ENCODE measurements around the gene AKR1B1.

AKR1B1 gene

GRCh38 chr7:134443396-134444070 is 15.4 kb downstream of the AKR1B1 start:
- DNase-seq, result no peak

GRCh38 chr7:134442441-134443220 is 16.3 kb downstream of the AKR1B1 start:
- no peak for DNase-seq

DNA sequence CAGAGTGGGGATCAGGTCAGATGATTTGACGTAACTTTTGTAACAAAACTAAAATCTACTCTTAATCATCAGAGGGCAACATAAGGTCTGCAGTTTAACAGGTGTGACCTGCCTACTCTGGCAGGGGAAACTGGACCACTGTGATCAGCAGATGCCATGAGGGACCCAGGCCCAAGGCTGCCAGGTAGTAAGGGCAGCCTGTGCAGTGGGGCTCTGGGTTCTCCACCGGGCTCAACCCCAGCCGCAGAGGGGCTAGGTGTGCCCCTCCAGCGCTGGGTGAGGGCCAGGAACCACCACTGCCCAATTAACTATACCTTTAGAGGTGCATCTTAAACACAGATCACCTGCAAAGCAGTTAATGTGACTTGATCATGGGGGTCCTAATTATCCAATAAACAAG is 17.6 kb downstream of the AKR1B1 start:
- no peak for DNase-seq

GRCh38 chr7:134440476-134440875 is 18.4 kb downstream of the AKR1B1 start:
- DNase-seq, result no peak

DNA sequence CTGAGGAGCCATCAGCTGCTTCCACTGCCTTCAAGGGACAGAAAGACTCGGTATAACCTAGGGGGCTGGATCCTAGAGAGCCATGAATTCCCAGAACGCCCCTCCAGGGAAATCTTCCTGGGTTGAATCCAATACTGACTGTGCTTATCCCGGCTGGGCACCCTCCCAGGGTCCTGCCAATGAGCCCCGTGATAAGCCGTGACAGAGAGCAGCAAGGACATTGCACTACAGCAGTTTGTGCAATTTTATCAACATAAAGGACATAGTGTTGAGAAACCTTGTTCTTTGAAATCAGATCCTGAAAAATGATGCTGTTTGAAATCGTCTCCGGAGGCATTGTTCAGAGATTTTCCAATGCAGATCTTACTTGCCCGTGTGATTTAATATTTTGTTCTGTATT is 18.8 kb downstream of the AKR1B1 start:
- DNase-seq, result no peak

GRCh38 chr7:134438946-134439345 is 20.0 kb downstream of the AKR1B1 start:
- DNase-seq, result no peak

DNA sequence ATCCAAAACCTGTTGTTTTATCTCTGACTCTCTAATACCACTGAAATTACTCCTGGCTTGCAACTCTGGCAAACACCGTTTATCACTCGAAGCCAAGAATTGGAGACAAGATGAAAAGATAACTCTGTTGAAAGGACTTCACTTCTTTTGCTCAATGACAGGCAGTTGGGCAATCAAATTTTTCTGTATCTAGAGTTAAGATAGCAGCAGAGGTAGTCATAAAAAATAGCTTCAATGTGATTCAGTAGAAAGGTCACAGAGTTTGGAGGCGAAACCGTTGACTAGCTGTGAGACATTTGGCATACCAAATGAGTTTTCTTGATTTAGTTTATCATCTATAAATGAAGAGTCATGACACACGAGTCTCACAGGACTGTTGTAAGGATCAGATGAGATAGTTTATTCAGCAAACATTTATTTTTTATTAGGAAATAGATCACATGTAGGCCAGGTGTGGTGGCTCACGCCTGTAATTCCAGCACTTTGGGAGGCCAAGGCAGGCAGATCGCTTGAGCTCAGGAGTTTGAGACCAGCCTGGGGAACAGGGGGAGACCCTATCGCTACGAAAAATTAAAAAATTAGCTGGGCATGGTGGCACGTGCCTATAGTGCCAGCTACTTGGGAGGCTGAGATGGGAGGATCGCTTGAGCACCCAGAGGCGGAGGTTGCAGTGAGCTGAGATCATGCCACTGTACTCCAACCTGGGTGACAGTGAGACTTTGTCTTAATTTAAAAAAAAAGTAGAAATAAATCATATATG is 23.6 kb downstream of the AKR1B1 start:
- no peak for DNase-seq

DNA sequence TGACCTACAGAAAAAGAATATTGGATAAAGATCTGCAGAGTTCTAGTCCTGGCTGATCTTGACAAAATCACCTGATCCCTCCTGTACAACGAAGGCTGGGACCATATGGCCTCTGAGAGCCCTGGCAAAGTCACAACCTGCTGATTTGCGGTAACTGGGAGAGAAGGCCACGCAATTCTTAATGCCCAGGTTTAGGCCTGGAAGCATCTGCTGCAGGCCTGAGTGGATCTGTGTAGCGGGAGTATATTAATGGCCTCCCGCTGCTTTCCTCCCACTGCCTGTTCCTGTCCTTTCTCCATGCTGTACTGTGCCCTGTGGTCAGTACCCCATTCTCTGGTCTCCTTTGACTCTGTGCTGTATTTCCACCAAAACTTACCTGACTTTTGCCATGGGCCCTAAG is 24.2 kb downstream of the AKR1B1 start:
- no peak for DNase-seq

DNA sequence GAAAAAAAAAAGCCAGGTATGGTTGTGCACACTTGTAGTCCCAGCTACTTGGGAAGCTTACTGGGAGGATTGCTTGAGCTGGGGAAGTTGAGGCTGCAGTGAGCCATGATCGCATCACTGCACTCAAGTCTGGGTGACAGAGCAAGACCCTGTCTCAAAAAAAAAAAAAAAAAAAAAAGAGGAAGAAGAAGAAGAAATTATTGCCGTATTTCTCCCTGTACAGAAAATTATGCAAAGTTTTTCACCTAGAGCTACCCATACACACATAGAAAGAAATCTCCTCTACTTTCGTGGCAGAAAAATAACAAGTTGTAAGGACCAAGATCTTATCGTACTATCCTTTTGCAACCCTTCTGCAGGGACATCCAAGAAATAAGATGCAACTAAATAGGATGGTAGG is 25.5 kb downstream of the AKR1B1 start:
- DNase-seq, result no peak

DNA sequence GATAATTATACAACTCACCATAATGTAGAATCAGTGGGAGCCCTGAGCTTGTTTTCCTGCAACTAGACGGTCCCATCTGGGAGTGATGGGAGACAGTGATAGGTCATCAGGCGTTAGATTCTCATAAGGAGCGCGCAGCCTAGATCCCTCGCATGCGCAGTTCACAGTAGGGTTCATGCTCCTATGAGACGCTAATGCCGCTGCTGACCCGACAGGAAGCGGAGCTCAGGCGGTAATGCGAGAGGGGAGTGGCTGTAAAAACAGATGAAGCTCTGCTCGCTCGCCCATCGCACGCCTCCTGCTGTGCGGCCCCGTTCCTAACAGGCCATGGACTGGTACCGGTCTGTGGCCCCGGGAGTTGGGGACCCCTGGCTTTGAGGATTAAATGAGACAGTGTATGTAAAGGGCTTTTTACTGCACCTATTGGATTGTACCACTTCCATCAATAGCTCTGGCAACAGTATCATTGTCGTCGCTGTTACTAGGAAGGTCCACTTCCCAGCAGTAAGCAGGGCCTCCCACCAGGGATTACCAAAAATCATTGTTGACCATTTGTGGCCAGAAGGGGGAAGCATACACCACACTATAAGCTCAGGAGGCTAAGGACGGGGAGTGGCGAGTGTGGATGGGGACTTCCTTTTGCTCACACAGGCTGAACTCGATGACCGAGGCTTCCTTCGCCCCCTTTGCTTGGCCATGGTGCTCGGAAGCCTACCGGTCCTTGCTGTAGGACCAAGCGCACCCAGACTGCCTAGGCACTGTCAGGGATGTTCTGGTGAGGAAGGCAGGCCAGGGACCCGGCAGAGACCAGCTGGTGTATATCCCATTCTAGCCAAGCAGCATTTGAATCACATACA is 26.4 kb downstream of the AKR1B1 start:
- peak; percentile 52 for DNase-seq

DNA sequence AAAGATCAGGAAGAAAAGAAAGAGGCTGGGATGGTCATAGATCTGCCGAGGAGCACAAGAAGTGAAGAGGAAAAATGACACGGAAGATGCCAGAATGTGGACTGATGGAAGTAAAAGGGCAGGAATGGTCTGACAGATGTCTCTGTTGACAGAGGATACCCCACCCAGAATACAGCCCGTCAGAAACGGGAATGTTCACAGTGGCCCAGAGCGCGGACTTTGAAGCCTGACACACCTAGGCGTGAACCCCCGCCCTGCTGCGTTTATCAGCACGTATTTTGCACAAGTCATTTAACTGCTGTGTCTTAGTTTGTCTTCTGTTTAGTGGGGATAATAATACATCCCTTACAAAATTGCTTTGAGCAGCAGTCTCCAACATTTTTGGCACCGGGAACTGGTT is 27.1 kb downstream of the AKR1B1 start:
- DNase-seq, result no peak

DNA sequence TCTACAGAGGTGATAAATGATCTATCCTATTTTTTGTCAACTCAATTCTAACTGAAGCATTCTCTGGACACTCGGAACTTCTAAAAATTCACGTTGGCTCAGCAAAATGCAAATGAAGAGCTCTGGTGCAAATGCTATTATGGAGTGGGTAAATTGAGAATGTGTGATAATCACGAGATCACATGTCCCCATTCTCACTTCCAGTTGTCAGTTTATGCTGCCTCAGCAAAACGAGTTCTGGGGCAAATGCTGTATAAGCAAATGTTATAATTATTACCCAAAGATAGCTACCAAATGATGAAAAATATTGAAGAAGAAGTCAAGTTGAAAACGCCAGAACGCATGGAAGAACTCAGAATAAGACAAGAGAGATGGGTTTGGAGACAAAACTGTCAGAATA is 29.4 kb downstream of the AKR1B1 start:
- no peak for DNase-seq

DNA sequence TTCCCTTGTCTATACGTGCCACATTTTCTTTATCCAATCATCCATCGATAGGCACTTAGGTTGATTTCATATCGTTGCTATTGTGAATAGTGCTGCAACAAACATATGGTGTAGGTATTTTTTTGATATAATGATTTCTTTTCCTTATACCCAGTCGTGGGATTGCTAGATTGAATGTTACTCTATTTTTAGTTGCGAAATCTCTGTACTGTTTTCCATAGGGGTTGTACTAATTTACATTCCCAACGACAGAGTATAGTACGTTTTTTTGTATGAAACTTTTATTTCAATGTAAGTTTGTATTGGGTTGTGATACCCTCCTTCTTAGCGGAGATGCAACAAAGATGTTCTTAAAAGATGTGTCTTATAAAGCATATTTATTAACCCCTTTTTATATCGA is 30.0 kb downstream of the AKR1B1 start:
- DNase-seq, result no peak

GRCh38 chr7:134427896-134428295 is 31.0 kb downstream of the AKR1B1 start:
- no peak for DNase-seq

DNA sequence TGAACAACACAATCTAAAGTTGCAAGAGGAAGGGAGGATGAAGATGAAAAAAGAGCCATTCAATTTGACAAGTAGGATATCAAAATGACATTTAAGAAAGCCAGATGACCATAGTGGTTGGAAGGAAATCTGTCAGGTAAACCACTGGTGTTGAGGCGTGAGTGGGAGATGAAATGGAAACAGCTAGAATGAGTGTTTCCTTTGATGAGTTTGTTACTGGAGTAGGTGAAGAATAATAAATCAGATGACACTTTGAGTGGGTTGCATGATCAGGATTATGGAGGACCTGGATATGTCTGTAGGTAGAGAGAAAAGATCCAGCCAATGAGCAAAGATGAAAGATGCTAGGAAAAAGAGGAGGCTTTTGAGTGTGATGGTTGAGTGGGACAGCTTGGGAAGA is 33.1 kb downstream of the AKR1B1 start:
- no peak for DNase-seq

GRCh38 chr7:134422638-134423037 is 36.3 kb downstream of the AKR1B1 start:
- DNase-seq, result no peak

DNA sequence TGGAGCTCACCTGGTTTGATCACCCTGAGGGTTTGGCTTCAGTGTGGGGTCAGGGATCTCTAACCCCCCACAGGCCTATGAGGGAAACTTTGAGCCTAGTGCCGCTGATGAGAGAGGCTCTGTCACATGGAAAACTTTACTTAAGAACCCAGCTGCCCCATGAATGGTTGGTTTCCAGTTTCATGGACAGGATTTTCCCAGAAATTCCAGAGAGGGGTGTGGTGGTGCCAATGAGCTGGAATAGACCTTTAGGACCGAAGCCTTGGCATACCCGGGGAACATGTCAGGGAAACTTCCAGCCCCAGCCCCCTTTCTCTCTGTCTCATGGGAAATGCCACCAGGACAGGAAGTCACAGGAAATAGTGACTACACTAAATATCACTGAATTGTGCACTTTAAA is 36.9 kb downstream of the AKR1B1 start:
- no peak for DNase-seq

GRCh38 chr7:134420424-134421125 is 38.3 kb downstream of the AKR1B1 start:
- no peak for DNase-seq

- DNase-seq, result no peak
These were observed 39.0 kb downstream of the AKR1B1 start for GRCh38 chr7:134419875-134420274.

- DNase-seq, result no peak
These were observed 39.8 kb downstream of the AKR1B1 start for GRCh38 chr7:134419085-134419484.

DNA sequence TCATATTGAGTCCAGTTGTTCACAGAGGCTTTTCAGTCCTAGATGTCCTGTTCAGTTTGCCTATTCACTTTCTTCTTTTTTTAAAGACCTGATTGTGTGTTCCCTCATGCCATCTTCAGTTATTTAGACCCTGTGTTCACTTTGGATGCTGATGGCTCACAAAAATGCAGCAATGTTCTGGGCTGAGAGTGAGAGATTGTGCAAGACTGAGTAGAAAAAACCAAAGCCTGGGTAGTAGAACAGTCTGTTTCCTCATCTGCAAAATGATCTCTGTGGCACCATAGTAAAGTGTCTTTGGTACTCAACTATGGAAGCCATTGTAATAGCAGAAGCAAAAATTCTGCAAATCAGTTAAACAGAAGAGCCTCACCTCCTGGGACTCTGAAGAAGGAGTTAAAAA is 43.2 kb downstream of the AKR1B1 start:
- no peak for DNase-seq

GRCh38 chr7:134414109-134414508 is 44.8 kb downstream of the AKR1B1 start:
- no peak for DNase-seq
